Stimulated activated CD4-positive, alpha-beta T cell treated with anti-CD3 and anti-CD28 coated beads, Interleukin-15, amount 100 ng/mL, for 1 hour (primary cell): ENCODE results near the gene LRRC27.

ENCODE experiments used
- DNase-seq, 2 donors: peaks; one replicate each; pipeline ENCODE4 v3.0.0-alpha.2; 2020; ENCODE audit warnings: low read depth in 1 of 2, low spot score in 1 of 2

The LRRC27 gene

GRCh38 chr10:132388891-132389432, 57.0 kb downstream of the LRRC27 start:
- no peak for DNase-seq

- DNase-seq, result no peak
Observed at GRCh38 chr10:132389433-132390169, 57.6 kb downstream of the LRRC27 start.

- no peak for DNase-seq
Observed at GRCh38 chr10:132390170-132390920, 58.4 kb downstream of the LRRC27 start.

GRCh38 chr10:132390921-132391675, 59.1 kb downstream of the LRRC27 start:
- DNase-seq, result no peak

GRCh38 chr10:132391676-132392020, 59.7 kb downstream of the LRRC27 start:
- DNase-seq, result no peak

- DNase-seq, result no peak
Observed at GRCh38 chr10:132392184-132392800, 60.3 kb downstream of the LRRC27 start.

- no peak for DNase-seq
Observed at GRCh38 chr10:132392811-132393694, 61.1 kb downstream of the LRRC27 start.

- DNase-seq, result no peak
Observed at GRCh38 chr10:132393695-132394181, 61.7 kb downstream of the LRRC27 start.

GRCh38 chr10:132394201-132394811, 62.3 kb downstream of the LRRC27 start:
- DNase-seq, result no peak

- DNase-seq, result no peak
Observed at GRCh38 chr10:132394936-132395703, 63.1 kb downstream of the LRRC27 start.

- DNase-seq, result no peak
Observed at GRCh38 chr10:132395704-132396493, 63.9 kb downstream of the LRRC27 start.

- peak; percentile 47 to 52 for DNase-seq
Observed at GRCh38 chr10:132396494-132397035, 64.6 kb downstream of the LRRC27 start.

GRCh38 chr10:132397036-132397541, 65.1 kb downstream of the LRRC27 start, which contains the start of gene PWWP2B:
PWWP2B (plus strand) TSS chr10:132397200; CDS start chr10:132397227, 27 bp downstream.
- DNase-seq, result peak; percentile 24 to 53

- DNase-seq, result no peak
Observed at GRCh38 chr10:132397671-132398565, 65.9 kb downstream of the LRRC27 start.

- DNase-seq, result no peak
Observed at GRCh38 chr10:132398566-132398991, 66.6 kb downstream of the LRRC27 start.
